ENCODE results near the gene IFT80. TPM values are rescaled to one million over a fixed set of nuclear protein-coding genes. Genes with fewer than 3 reads are reported as not detected.

Gene IFT80
- total RNA-seq, 4 donors from 2014 or later = 8.8 to 129 (median 20.9) TPM

GRCh38 chr3:160403796-160404470, 4.9 kb upstream of the IFT80 start:
- no peak for TF ChIP-seq CTCF (IDR thresholded peaks at IDR 0.05)
- no peak for TF ChIP-seq POLR2A (IDR thresholded peaks at IDR 0.05)
- Histone ChIP-seq H3K4me3 (no peak overlapping the region), H3K9me3 (no peaks in the 10 kb centered on the region), H3K27me3 (no peaks in the 10 kb centered on the region), H3K27ac (peak overlapping the region in 1 of 2 donors; percentile 92), H3K4me1 (peaks cover 0 to 14% of the 10 kb centered on the region in 2 donors), H3K36me3 (no peaks in the 10 kb centered on the region)
- intact Hi-C loops (cut with DNase I; ENCODE audit: low total_unique reads) = no loop called here
- DNase-seq = no peak

- Histone ChIP-seq H3K27ac (peak overlapping the region in 1 of 2 donors; percentile 92), H3K9me3 (no peaks in the 10 kb centered on the region), H3K27me3 (no peaks in the 10 kb centered on the region), H3K4me1 (peaks cover 4 to 14% of the 10 kb centered on the region in 2 donors), H3K4me3 (no peak overlapping the region), H3K36me3 (no peaks in the 10 kb centered on the region)
- intact Hi-C loops (cut with DNase I; ENCODE audit: low total_unique reads) = no loop called here
- TF ChIP-seq CTCF (IDR thresholded peaks at IDR 0.05) (no peak), POLR2A (IDR thresholded peaks at IDR 0.05) (no peak)
- no peak for DNase-seq
Observed at GRCh38 chr3:160403028-160403545, 4.1 kb upstream of the IFT80 start.

GRCh38 chr3:160402221-160403027, 3.4 kb upstream of the IFT80 start:
- no peaks in the 10 kb centered on the region for H3K36me3 ChIP-seq
- H3K4me3 ChIP-seq = no peak overlapping the region
- H3K9me3 ChIP-seq = no peaks in the 10 kb centered on the region
- TF ChIP-seq CTCF (IDR thresholded peaks at IDR 0.05) (no peak), POLR2A (IDR thresholded peaks at IDR 0.05) (no peak)
- no peaks in the 10 kb centered on the region for H3K27me3 ChIP-seq
- intact Hi-C loops (cut with DNase I; ENCODE audit: low total_unique reads) = no loop called here
- H3K27ac ChIP-seq = peak overlapping the region in 1 of 2 donors; percentile 92
- DNase-seq = no peak
- peaks cover 4 to 14% of the 10 kb centered on the region in 2 donors for H3K4me1 ChIP-seq

GRCh38 chr3:160401291-160402095, 2.5 kb upstream of the IFT80 start:
- DNase-seq = no peak
- Histone ChIP-seq H3K36me3 (no peaks in the 10 kb centered on the region), H3K4me3 (peak overlapping the region; percentile 54 to 75), H3K9me3 (no peaks in the 10 kb centered on the region), H3K27ac (peak overlapping the region in 1 of 2 donors; percentile 92), H3K4me1 (peaks cover 4 to 14% of the 10 kb centered on the region in 2 donors), H3K27me3 (no peaks in the 10 kb centered on the region)
- TF ChIP-seq POLR2A (IDR thresholded peaks at IDR 0.05) (no peak), CTCF (IDR thresholded peaks at IDR 0.05) (no peak)
- intact Hi-C loops (cut with DNase I; ENCODE audit: low total_unique reads) = no loop called here

All from uterus (tissue), 4 donors.